ENCODE measurements around the gene MAGEB16.

MAGEB16 gene

GRCh38 chrX:35819241-35819640 lies 21.1 kb downstream of the MAGEB16 start:
- no peak for ATAC-seq
- no peak for TF ChIP-seq TOX (CRISPR knock-in tag; IDR thresholded peaks at IDR 0.05; ENCODE audit: borderline replicate concordance)
- no peak for TF ChIP-seq ZFP3 (CRISPR knock-in tag; IDR thresholded peaks at IDR 0.05)
- no peak for TF ChIP-seq ZC3H10 (CRISPR knock-in tag; IDR thresholded peaks at IDR 0.05)
- no peak for TF ChIP-seq POU6F1 (CRISPR knock-in tag; IDR thresholded peaks at IDR 0.05; ENCODE audit: borderline replicate concordance, low read depth)
- no peak for TF ChIP-seq ZFP30 (CRISPR knock-in tag; IDR thresholded peaks at IDR 0.05)
- no peak for TF ChIP-seq ARNTL (CRISPR knock-in tag; IDR thresholded peaks at IDR 0.05; ENCODE audit: borderline replicate concordance, low read depth)
- no peak for TF ChIP-seq PPARA (CRISPR knock-in tag; IDR thresholded peaks at IDR 0.05; ENCODE audit: borderline replicate concordance)
- TF ChIP-seq ESRRG (CRISPR knock-in tag; IDR thresholded peaks at IDR 0.05): no peak
- TF ChIP-seq CREB5 (CRISPR knock-in tag; IDR thresholded peaks at IDR 0.05; ENCODE audit: low read depth): no peak
- no peak for TF ChIP-seq RARB (CRISPR knock-in tag; IDR thresholded peaks at IDR 0.05)
- no peak for TF ChIP-seq TSHZ2 (CRISPR knock-in tag; IDR thresholded peaks at IDR 0.05)
- no peak for TF ChIP-seq ZNF565 (CRISPR knock-in tag; conservative IDR thresholded peaks at IDR 0.05; ENCODE audit: low read depth)
- TF ChIP-seq ZNF70 (CRISPR knock-in tag; IDR thresholded peaks at IDR 0.05): no peak
- TF ChIP-seq CSRNP3 (CRISPR knock-in tag; IDR thresholded peaks at IDR 0.05): no peak
- TF ChIP-seq ZNF8 (CRISPR knock-in tag; IDR thresholded peaks at IDR 0.05): no peak
- TF ChIP-seq ISL1 (CRISPR knock-in tag; IDR thresholded peaks at IDR 0.05): no peak

- TF ChIP-seq ESRRG (CRISPR knock-in tag; IDR thresholded peaks at IDR 0.05): no peak
- no peak for TF ChIP-seq OSR1 (CRISPR knock-in tag; IDR thresholded peaks at IDR 0.05)
- no peak for TF ChIP-seq ZNF8 (CRISPR knock-in tag; IDR thresholded peaks at IDR 0.05)
- TF ChIP-seq CSRNP3 (CRISPR knock-in tag; IDR thresholded peaks at IDR 0.05): no peak
- TF ChIP-seq RARB (CRISPR knock-in tag; IDR thresholded peaks at IDR 0.05): no peak
- TF ChIP-seq CSDC2 (CRISPR knock-in tag; IDR thresholded peaks at IDR 0.05): no peak
- no peak for TF ChIP-seq ZNF70 (CRISPR knock-in tag; IDR thresholded peaks at IDR 0.05)
- TF ChIP-seq BACH2 (CRISPR knock-in tag; IDR thresholded peaks at IDR 0.05; ENCODE audit: borderline replicate concordance): no peak
- TF ChIP-seq SNAI2 (CRISPR knock-in tag; IDR thresholded peaks at IDR 0.05): no peak
- no peak for TF ChIP-seq POU6F1 (CRISPR knock-in tag; IDR thresholded peaks at IDR 0.05; ENCODE audit: borderline replicate concordance, low read depth)
- no peak for TF ChIP-seq TSHZ2 (CRISPR knock-in tag; IDR thresholded peaks at IDR 0.05)
- no peak for TF ChIP-seq CREB5 (CRISPR knock-in tag; IDR thresholded peaks at IDR 0.05; ENCODE audit: low read depth)
- no peak for TF ChIP-seq PATZ1 (CRISPR knock-in tag; IDR thresholded peaks at IDR 0.05; ENCODE audit: borderline replicate concordance)
- no peak for TF ChIP-seq PPARA (CRISPR knock-in tag; IDR thresholded peaks at IDR 0.05; ENCODE audit: borderline replicate concordance)
- TF ChIP-seq ISL1 (CRISPR knock-in tag; IDR thresholded peaks at IDR 0.05): no peak
- no peak for TF ChIP-seq ZFP30 (CRISPR knock-in tag; IDR thresholded peaks at IDR 0.05)
- no peak for ATAC-seq
Measured at GRCh38 chrX:35826503-35826902, 28.4 kb downstream of the MAGEB16 start.

All from SK-N-SH treated with all-trans-retinoic acid at 6 μM for 48 hours (cell line).